Activated T-cell treated with anti-CD3 and anti-CD28 coated beads for 48 hours (primary cell): ENCODE results near the gene GPR87.

Source experiments
- DNase-seq: peaks from one replicate; pipeline ENCODE4 v3.0.0-alpha.2; 2020; ENCODE audit warnings: low read depth

GPR87 gene

GRCh38 chr3:151316267-151316991 is at the start of gene GPR87:
Gene GPR87, minus strand, starts transcription at chr3:151316820. Its CDS starts 16,720 bp downstream, at chr3:151300100.
- DNase-seq, result no peak

GRCh38 chr3:151362751-151363174 is 46.1 kb upstream of the GPR87 start:
- no peak for DNase-seq

DNA sequence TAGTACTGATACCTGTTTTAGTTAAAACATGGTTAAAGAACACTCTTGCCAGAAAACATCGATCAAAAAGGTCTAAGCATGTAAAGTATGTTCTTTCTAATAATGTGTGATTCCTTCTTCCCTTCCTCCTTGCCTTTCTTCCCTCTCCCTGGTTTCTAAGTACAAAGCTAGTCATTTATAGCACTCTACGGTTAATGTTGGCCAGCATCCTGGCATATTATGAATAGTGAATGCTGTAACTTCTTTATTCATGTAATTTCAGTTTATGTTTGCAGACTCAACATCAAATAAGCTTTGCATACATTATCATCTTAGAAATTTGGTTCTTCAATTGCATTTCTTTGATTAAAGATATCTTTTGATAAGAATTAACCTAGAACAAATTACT is 40.8 kb upstream of the GPR87 start:
- DNase-seq, result no peak

GRCh38 chr3:151356794-151357462 is 40.3 kb upstream of the GPR87 start:
- DNase-seq, result no peak

DNA sequence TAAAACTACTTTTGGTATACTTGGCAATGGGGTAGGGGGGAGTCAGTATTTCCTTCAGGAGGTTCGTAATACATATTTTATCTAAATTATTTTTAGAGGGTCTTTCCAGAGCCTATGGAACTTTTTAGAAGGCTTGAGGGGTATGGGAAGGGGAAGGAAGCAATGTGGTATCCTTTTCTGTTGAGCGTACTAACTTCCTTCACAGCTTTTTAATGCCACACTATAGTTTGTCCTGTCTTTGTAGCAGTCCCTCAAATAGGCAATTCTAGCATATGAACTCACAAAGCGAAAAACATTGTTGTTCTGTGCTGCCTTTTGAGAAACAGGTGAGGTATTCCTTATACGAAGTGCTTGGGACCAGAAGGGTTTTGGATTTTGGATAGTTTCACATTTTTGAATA is 35.0 kb upstream of the GPR87 start:
- DNase-seq, result no peak

- no peak for DNase-seq
These were observed 34.6 kb upstream of the GPR87 start for GRCh38 chr3:151351219-151351618.

GRCh38 chr3:151350656-151351055 is 34.0 kb upstream of the GPR87 start:
- no peak for DNase-seq

DNA sequence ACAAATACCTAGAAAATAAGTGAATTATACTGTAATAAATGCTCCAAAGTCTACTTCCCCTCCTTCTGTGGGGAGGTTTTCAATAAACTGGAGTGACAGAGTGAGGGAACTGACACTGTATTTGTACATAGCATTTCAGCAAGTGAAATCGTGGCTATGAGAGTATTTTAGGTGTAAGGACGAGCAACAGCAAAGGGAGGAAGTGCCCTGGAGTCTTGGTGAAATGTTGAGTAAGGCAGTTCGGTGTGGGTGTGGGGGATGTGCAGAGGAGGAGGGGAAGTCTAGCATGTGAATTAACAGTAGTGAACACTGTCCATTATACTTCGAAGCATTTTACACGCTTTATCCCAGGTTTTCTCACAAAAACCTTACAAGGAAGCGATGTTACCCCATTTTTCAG is 30.8 kb upstream of the GPR87 start:
- no peak for DNase-seq

DNA sequence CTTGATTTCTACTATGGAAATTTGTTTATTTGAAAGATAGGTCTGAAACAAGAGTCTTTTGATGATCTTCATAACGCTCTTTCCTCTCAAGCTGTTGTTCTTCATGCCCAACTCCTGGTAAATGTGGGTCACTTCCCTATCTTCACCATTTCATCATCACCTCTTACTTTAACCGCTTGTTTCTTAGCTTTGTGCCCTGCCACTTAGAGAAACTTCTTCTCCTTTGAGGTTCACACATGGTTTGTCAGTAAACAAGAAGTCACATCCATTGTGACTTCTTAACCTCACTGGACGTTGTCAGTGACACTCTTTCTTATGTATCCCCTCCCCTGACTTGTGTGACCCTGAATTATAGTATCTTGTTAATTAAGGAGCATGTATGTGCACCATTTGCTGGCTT is 29.7 kb upstream of the GPR87 start:
- no peak for DNase-seq

DNA sequence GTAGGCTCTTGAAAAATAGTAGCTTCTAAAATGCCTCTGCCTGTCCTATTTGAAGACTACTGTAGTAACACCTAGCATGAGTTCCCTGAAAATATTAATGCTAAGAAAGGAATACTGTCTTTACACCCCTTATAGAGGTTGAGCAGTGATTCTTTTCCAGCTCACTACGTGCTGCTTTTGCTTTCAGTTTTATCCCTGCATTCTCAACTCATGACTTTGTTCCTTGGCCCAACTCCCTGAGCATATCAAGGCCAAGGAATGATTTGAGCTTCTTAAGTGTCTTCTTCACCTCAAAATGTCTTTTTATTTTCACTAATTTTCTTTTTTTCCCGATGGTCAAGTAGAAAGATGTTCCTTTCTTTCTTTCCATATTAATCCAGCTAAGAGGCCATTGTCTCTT is 29.2 kb upstream of the GPR87 start:
- no peak for DNase-seq

- DNase-seq, result no peak
These were observed 15.1 kb upstream of the GPR87 start for GRCh38 chr3:151331696-151332095.

GRCh38 chr3:151330899-151331298 is 14.3 kb upstream of the GPR87 start:
- DNase-seq, result no peak

DNA sequence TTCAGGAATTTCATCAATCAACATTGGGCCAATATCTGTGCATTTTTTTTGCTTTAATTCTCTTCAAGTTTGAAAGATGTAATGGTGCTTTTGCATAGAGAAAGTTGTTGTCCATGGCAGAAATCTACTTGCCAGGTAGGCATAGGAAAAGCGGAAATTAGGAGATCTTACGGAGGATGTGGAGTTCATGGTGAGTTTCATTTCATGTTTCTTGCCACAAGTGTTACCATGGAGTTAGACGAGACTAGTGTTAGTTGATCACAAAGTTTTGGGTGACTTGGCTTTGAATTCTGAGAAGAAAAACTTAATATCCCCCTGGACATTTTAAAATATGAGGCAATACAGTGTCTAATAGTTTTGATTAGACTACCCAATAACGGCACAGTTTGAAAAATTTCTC is 13.8 kb upstream of the GPR87 start:
- DNase-seq, result no peak

GRCh38 chr3:151329363-151329762 is 12.7 kb upstream of the GPR87 start, which contains the start of gene P2RY13:
Gene P2RY13, minus strand, starts transcription at chr3:151329549. Its CDS starts 21 bp downstream, at chr3:151329528.
- DNase-seq, result no peak

DNA sequence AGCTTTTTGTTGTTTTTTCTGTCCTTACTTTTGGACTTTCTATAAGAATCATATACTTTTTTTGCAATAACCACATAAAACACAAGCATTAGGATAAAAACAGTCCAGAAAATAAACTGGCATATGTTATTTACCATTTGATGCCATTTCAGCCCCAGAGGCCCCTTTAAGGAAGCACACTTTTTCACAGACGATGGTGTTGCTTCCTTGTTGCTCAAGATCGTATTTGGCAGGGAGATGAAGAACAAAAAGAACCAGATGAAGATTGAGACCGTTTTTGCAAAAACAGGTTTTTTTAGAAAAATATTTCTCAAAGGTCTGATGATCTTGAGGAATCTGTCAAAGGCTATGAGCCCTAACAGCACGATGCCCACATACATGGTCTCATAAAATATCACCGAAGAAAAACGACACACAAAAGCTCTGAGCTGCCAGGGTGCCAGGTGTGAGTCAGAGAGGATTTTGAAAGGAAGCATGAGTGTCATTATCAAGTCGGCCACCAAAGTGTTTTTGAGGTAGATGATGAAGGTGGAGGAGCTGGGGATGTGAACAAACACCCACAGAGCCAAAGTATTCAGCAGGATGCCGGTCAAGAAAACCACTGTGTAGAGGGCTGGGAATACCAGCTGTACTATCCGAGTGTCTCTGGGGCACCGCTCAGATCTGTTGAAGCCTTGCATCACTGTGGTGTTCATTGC is 11.8 kb upstream of the GPR87 start:
- DNase-seq, result no peak

GRCh38 chr3:151327571-151328198 is 11.1 kb upstream of the GPR87 start:
- no peak for DNase-seq

DNA sequence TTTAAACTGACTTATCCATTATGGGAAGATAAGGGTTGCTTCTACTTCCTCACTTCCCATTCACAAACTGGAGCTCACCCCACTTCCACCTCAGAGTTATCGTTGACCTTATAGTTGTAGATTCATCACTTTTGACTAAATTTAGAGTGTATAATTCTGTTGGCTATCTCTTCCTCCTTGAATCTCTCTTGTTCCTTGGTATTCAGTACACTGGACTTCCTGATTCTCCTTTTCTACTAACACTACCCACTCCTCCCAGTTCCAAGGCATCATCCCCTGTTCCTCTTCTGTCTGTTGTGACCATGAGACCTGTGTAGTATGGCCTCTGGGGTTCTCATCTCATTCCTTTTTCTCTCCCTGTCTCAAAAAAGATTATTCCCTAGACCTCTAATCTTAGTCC is 5.9 kb upstream of the GPR87 start:
- no peak for DNase-seq

- no peak for DNase-seq
These were observed 4.9 kb upstream of the GPR87 start for GRCh38 chr3:151321526-151321925.

GRCh38 chr3:151320131-151320530 is 3.5 kb upstream of the GPR87 start:
- DNase-seq, result no peak

DNA sequence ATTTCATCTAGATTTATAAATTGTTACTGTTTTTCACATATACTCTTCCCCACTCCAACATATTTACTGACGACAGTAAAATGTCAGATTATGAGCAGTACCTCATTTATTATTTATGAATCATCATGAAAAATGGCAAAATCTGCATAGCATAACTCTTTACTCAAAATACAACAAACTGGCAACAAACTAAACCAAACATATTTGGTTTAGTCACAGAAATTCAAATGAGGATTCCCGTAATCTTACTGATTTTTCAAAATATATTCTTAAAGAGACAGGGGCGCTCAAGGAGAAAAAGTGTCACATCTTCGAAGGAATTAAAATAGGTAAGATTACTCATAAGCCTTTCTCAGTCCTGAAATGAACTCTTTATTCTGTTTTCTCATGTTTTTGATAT is 3.0 kb upstream of the GPR87 start:
- no peak for DNase-seq

- no peak for DNase-seq
These were observed 2.4 kb upstream of the GPR87 start for GRCh38 chr3:151318991-151319390.

DNA sequence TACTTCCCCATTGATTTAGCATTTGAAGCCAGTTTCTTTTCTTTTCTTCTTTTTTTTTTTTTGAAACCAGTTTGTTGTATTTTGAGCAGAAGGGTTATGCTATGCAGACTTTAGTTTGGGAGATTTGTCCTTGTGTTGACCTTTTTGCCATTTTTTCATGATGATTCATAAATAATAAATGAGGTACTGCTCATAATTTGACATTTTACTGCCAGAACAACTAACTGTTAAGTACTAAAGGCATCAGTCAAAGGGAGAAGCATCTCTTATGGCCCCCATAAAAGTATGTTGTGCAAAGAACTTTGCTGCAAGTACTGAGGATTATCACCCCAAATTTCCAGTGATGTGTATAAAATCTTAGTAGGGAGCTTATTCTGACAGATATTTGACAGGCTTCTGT is 1.7 kb upstream of the GPR87 start:
- DNase-seq, result no peak

- DNase-seq, result no peak
These were observed 774 bp downstream of the GPR87 start for GRCh38 chr3:151315846-151316245.
